Panc1 (cell line): Measurements from ENCODE around the gene STAP2.

ENCODE experiments used
- POLR2AphosphoS5 ChIP-seq: IDR thresholded peaks from 2 replicates; pipeline ENCODE4 v1.6.1; 2012; ENCODE audit warnings: mild to moderate bottlenecking, low read depth, low read length, moderate library complexity
- TF ChIP-seq, protein P1 (sequence below): fragments of 450-650 bp; IDR thresholded peaks from 2 replicates; pipeline ENCODE4 v1.5.1; 2017; ENCODE audit warnings: mild to moderate bottlenecking
- TF ChIP-seq, protein P2 (sequence below), 2 experiments: IDR thresholded peaks; 2 replicates each; pipeline ENCODE4 v1.6.1; 2011 to 2012; ENCODE audit warnings: low read depth in 2 of 2, control low read depth in 1 of 2, low read length in 1 of 2, mild to moderate bottlenecking in 1 of 2, moderate library complexity in 1 of 2; ENCODE audit not compliant: insufficient read depth in 1 of 2

DNA sequence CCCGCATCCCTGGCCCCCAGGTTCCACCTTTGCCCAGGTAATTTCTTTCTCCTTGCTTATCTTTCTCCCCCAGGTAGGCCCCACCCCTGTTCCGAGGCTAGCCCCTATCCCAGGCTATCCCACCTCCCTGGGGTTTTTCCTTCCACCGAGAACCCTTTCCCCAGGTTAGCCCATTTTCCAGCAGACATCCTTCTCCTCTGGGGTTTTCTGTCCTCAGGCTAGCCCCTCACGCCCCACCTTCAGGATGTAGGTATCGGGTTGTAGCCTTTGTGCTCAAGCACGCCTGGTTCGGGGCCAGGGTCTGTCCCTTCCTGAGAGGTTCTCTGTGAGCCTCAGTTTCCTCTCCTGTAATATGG lies 33.4 kb downstream of the STAP2 start:
- TF ChIP-seq, protein P1, sequence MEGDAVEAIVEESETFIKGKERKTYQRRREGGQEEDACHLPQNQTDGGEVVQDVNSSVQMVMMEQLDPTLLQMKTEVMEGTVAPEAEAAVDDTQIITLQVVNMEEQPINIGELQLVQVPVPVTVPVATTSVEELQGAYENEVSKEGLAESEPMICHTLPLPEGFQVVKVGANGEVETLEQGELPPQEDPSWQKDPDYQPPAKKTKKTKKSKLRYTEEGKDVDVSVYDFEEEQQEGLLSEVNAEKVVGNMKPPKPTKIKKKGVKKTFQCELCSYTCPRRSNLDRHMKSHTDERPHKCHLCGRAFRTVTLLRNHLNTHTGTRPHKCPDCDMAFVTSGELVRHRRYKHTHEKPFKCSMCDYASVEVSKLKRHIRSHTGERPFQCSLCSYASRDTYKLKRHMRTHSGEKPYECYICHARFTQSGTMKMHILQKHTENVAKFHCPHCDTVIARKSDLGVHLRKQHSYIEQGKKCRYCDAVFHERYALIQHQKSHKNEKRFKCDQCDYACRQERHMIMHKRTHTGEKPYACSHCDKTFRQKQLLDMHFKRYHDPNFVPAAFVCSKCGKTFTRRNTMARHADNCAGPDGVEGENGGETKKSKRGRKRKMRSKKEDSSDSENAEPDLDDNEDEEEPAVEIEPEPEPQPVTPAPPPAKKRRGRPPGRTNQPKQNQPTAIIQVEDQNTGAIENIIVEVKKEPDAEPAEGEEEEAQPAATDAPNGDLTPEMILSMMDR, result no peak
- no peak for TF ChIP-seq POLR2AphosphoS5
- TF ChIP-seq, protein P2, sequence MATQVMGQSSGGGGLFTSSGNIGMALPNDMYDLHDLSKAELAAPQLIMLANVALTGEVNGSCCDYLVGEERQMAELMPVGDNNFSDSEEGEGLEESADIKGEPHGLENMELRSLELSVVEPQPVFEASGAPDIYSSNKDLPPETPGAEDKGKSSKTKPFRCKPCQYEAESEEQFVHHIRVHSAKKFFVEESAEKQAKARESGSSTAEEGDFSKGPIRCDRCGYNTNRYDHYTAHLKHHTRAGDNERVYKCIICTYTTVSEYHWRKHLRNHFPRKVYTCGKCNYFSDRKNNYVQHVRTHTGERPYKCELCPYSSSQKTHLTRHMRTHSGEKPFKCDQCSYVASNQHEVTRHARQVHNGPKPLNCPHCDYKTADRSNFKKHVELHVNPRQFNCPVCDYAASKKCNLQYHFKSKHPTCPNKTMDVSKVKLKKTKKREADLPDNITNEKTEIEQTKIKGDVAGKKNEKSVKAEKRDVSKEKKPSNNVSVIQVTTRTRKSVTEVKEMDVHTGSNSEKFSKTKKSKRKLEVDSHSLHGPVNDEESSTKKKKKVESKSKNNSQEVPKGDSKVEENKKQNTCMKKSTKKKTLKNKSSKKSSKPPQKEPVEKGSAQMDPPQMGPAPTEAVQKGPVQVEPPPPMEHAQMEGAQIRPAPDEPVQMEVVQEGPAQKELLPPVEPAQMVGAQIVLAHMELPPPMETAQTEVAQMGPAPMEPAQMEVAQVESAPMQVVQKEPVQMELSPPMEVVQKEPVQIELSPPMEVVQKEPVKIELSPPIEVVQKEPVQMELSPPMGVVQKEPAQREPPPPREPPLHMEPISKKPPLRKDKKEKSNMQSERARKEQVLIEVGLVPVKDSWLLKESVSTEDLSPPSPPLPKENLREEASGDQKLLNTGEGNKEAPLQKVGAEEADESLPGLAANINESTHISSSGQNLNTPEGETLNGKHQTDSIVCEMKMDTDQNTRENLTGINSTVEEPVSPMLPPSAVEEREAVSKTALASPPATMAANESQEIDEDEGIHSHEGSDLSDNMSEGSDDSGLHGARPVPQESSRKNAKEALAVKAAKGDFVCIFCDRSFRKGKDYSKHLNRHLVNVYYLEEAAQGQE (IDR thresholded peaks at IDR 0.05; ENCODE audit: insufficient read depth in 1 of 2, low read depth in 2 of 2, low read length in 1 of 2), result no peak
